GM12892 (cell line): ENCODE results near the gene TBC1D30. TPM values are rescaled to one million over a fixed set of nuclear protein-coding genes. Genes with fewer than 3 reads are reported as not detected.
A peak's percentile ranks its signal among the peaks of the same experiment; 100 is the strongest.
"Not testable (repeated sequence)": the region's sequence is repeated elsewhere in the genome, so short reads cannot be mapped to it uniquely, and the experiment has no call there.

ENCODE experiments used
- DNase-seq: peaks from one replicate; pipeline ENCODE4 v3.0.0; 2011; ENCODE audit not compliant: insufficient read length
- FAIRE-seq: peaks from 2 replicates; lab custom pipeline; 2011; peaks lifted over from hg19 to GRCh38; lab: Jason Lieb, UNC
- POLR2A ChIP-seq: IDR thresholded peaks from 2 replicates; pipeline ENCODE4 v1.6.1; 2011; ENCODE audit warnings: low read depth, low read length, control low read depth
- POLR2AphosphoS5 ChIP-seq: IDR thresholded peaks from 2 replicates; pipeline ENCODE4 v1.6.1; 2011; ENCODE audit warnings: low read depth, low read length, control low read depth
- TAF1 ChIP-seq: IDR thresholded peaks from 2 replicates; pipeline ENCODE4 v1.6.1; 2011; ENCODE audit warnings: low read depth, mild to moderate bottlenecking, control low read depth, low read length, borderline replicate concordance
- polyA plus RNA-seq: library from polyadenylated mRNA; unstranded; fragments of >200 nt; gene quantifications from one replicate; pipeline ENCODE4 v1.2.1, GENCODE V29; 2012; ENCODE audit warnings: missing spikeins, inconsistent platforms; ENCODE audit not compliant: missing spikeins

Gene TBC1D30
- 2.3 TPM for polyA plus RNA-seq

GRCh38 chr12:64824500-64825142, at the start of gene TBC1D30:
TSS of gene TBC1D30 (plus strand) at chr12:64824647. CDS start at chr12:64824880, 233 bp downstream.
- TF ChIP-seq POLR2A (no peak), POLR2AphosphoS5 (no peak), TAF1 (no peak)
- FAIRE-seq (no peak), DNase-seq (peak; percentile 30)

- not testable (repeated sequence) for DNase-seq, FAIRE-seq
Measured at GRCh38 chr12:64775147-64775736, 49.2 kb upstream of the TBC1D30 start.

- no peak for TF ChIP-seq TAF1
- no peak for TF ChIP-seq POLR2A
- TF ChIP-seq POLR2AphosphoS5, result no peak
- DNase-seq, result no peak
- no peak for FAIRE-seq
Measured at GRCh38 chr12:64779354-64779974, 45.0 kb upstream of the TBC1D30 start.

GRCh38 chr12:64780132-64780530, 44.3 kb upstream of the TBC1D30 start:
- no peak for DNase-seq
- FAIRE-seq, result no peak
- TF ChIP-seq TAF1 (no peak), POLR2A (no peak), POLR2AphosphoS5 (no peak)

- FAIRE-seq (no peak), DNase-seq (peak; percentile 36)
- TF ChIP-seq TAF1, result no peak
- TF ChIP-seq POLR2AphosphoS5, result no peak
- no peak for TF ChIP-seq POLR2A
Measured at GRCh38 chr12:64780531-64781279, 43.7 kb upstream of the TBC1D30 start.

GRCh38 chr12:64781280-64782190, 42.9 kb upstream of the TBC1D30 start:
- DNase-seq (no peak), FAIRE-seq (no peak)
- TF ChIP-seq POLR2A (no peak), POLR2AphosphoS5 (no peak), TAF1 (no peak)

GRCh38 chr12:64782191-64782876, 42.1 kb upstream of the TBC1D30 start:
- no peak for DNase-seq
- no peak for TF ChIP-seq TAF1
- no peak for TF ChIP-seq POLR2AphosphoS5
- no peak for TF ChIP-seq POLR2A
- no peak for FAIRE-seq

- TF ChIP-seq TAF1, result no peak
- TF ChIP-seq POLR2A, result no peak
- no peak for TF ChIP-seq POLR2AphosphoS5
- no peak for FAIRE-seq
- DNase-seq, result no peak
Measured at GRCh38 chr12:64785838-64786237, 38.6 kb upstream of the TBC1D30 start.

GRCh38 chr12:64790166-64790565, 34.3 kb upstream of the TBC1D30 start:
- no peak for FAIRE-seq
- no peak for TF ChIP-seq POLR2A
- DNase-seq, result no peak

GRCh38 chr12:64791036-64791435, 33.4 kb upstream of the TBC1D30 start:
- FAIRE-seq, result no peak

GRCh38 chr12:64792128-64792527, 32.3 kb upstream of the TBC1D30 start:
- TF ChIP-seq TAF1, result no peak
- no peak for DNase-seq
- no peak for FAIRE-seq

More at GRCh38 chr12:64791036-64791435, 33.4 kb upstream of the TBC1D30 start:
- no peak for DNase-seq
- TF ChIP-seq POLR2AphosphoS5 (no peak), POLR2A (no peak), TAF1 (no peak)
